H1 (cell line): ENCODE data around the gene NPC1L1. TPM values are rescaled to one million over a fixed set of nuclear protein-coding genes. Genes with fewer than 3 reads are reported as not detected.

Experiments used
- CTCF ChIA-PET: fragments of 300-600 bp; sonication (Branson Sonifier 250); formaldehyde crosslinking; loops from one replicate; lab custom pipeline; 2021; ENCODE audit not compliant: partially characterized antibody; lab: Charles Lee
- POLR2A ChIA-PET: fragments of 300-600 bp; sonication (Branson Sonifier 250); formaldehyde crosslinking; loops from one replicate; lab custom pipeline; 2021; ENCODE audit warnings: inconsistent platforms; ENCODE audit not compliant: partially characterized antibody; lab: Charles Lee
- DNase-seq, 2 experiments: peaks; one replicate each; pipeline versions ENCODE4 v3.0.0 to v3.0.0-alpha.2; 2010 to 2022; ENCODE audit warnings: low spot score in 2 of 2, low read depth in 1 of 2, mixed read lengths in 1 of 2
- FAIRE-seq: peaks from 2 replicates; lab custom pipeline; 2011; peaks lifted over from hg19 to GRCh38; lab: Jason Lieb, UNC
- H2AFZ ChIP-seq: 2 replicates; pipeline ENCODE4 v1.8.1; 2012; ENCODE audit warnings: low read length, inconsistent platforms
- H2AK5ac ChIP-seq: 2 replicates; pipeline ENCODE4 v1.6.1; 2013; ENCODE audit warnings: low read depth, low read length
- H2BK120ac ChIP-seq: replicated peaks from 2 replicates; pipeline ENCODE3; 2013; ENCODE audit warnings: low read depth, low read length, inconsistent platforms
- H2BK12ac ChIP-seq: 2 replicates; pipeline ENCODE4 v1.6.1; 2013; ENCODE audit warnings: low read depth, low read length
- H2BK15ac ChIP-seq: 2 replicates; pipeline ENCODE4 v1.6.1; 2013; ENCODE audit warnings: low read length
- H2BK20ac ChIP-seq: 2 replicates; pipeline ENCODE4 v1.6.1; 2013; ENCODE audit warnings: low read length
- H2BK5ac ChIP-seq: 2 replicates; pipeline ENCODE4 v1.6.1; 2013; ENCODE audit warnings: low read depth, low read length
- H3K14ac ChIP-seq: 2 replicates; pipeline ENCODE4 v1.6.1; 2013; ENCODE audit warnings: inconsistent platforms; ENCODE audit not compliant: insufficient read length
- H3K18ac ChIP-seq: 2 replicates; pipeline ENCODE4 v1.6.1; 2013; ENCODE audit warnings: low read length; ENCODE audit errors: extremely low read depth
- H3K23ac ChIP-seq: 2 replicates; pipeline ENCODE4 v1.6.1; 2013; ENCODE audit warnings: inconsistent platforms; ENCODE audit not compliant: insufficient read length
- H3K23me2 ChIP-seq: 2 replicates; pipeline ENCODE4 v1.6.1; 2013; ENCODE audit warnings: low read depth, low read length
- H3K27ac ChIP-seq: 2 replicates; pipeline ENCODE4 v1.6.1; 2011; ENCODE audit warnings: low read depth, low read length, inconsistent platforms
- H3K27me3 ChIP-seq, 4 experiments: replicated peaks in 1 of 4; 1 replicate in 1 of 4; 2 replicates in 3 of 4; pipeline versions ENCODE4 v1.6.1 to v1.8.1; 2011 to 2013; ENCODE audit warnings: low read length in 3 of 4, mild to moderate bottlenecking in 3 of 4, inconsistent platforms in 2 of 4, mixed read lengths in 2 of 4, moderate library complexity in 1 of 4; ENCODE audit not compliant: control insufficient read depth in 3 of 4, insufficient read depth in 3 of 4; ENCODE audit errors: extremely low read depth in 1 of 4
- H3K36me3 ChIP-seq, 4 experiments: 2 replicates each; pipeline versions ENCODE4 v1.6.1 to v1.8.1; 2011 to 2013; ENCODE audit warnings: mild to moderate bottlenecking in 4 of 4, low read length in 3 of 4, moderate library complexity in 2 of 4, control low read depth in 1 of 4, inconsistent platforms in 1 of 4; ENCODE audit not compliant: insufficient read depth in 4 of 4, control insufficient read depth in 2 of 4
- H3K4ac ChIP-seq: replicated peaks from 2 replicates; pipeline ENCODE3; 2013; ENCODE audit warnings: low read length, low read depth, mixed read lengths, inconsistent platforms; ENCODE audit not compliant: insufficient read length
- H3K4me1 ChIP-seq, 4 experiments: replicated peaks in 1 of 4; 1 replicate in 1 of 4; 2 replicates in 3 of 4; pipeline versions ENCODE4 v1.6.1 to v1.8.1; 2011 to 2013; ENCODE audit warnings: low read length in 3 of 4, inconsistent platforms in 2 of 4, mixed read lengths in 1 of 4; ENCODE audit not compliant: insufficient read depth in 4 of 4, control insufficient read depth in 3 of 4
- H3K4me2 ChIP-seq, 2 experiments: 2 replicates each; pipeline versions ENCODE4 v1.6.1 to v1.8.1; 2011 to 2013; ENCODE audit warnings: low read depth in 2 of 2, low read length in 2 of 2, control low read depth in 1 of 2, inconsistent platforms in 1 of 2, mild to moderate bottlenecking in 1 of 2; ENCODE audit not compliant: insufficient read depth in 1 of 2
- H3K4me3 ChIP-seq, 4 experiments: fragments of 200-600, 300-600 bp in 1 of 4; sonication (generic), shearing (Covaris generic), sonication (Bioruptor Twin) in 1 of 4; 2 replicates each; pipeline versions ENCODE4 v1.5.1 to v1.8.1; 2011 to 2016; ENCODE audit warnings: low read length in 4 of 4, low read depth in 3 of 4, control low read depth in 2 of 4, inconsistent platforms in 2 of 4, mild to moderate bottlenecking in 2 of 4, mixed read lengths in 1 of 4, moderate library complexity in 1 of 4; ENCODE audit not compliant: insufficient read depth in 2 of 4; ENCODE audit errors: extremely low read depth in 1 of 4
- H3K56ac ChIP-seq: replicated peaks from 2 replicates; pipeline ENCODE3; 2013; ENCODE audit warnings: low read depth, mild to moderate bottlenecking, mixed read lengths, low read length, inconsistent platforms; ENCODE audit not compliant: insufficient read length
- H3K79me1 ChIP-seq: 2 replicates; pipeline ENCODE4 v1.6.1; 2013; ENCODE audit warnings: low read depth, low read length, control low read depth
- H3K79me2 ChIP-seq, 2 experiments: 2 replicates each; pipeline versions ENCODE4 v1.6.1 to v1.8.1; 2012 to 2013; ENCODE audit warnings: low read length in 2 of 2, mild to moderate bottlenecking in 2 of 2, inconsistent platforms in 1 of 2; ENCODE audit not compliant: insufficient read depth in 2 of 2, control insufficient read depth in 1 of 2
- H3K9ac ChIP-seq, 4 experiments: replicated peaks in 1 of 4; 1 replicate in 1 of 4; 2 replicates in 3 of 4; pipeline versions ENCODE4 v1.6.1 to v1.8.1; 2011 to 2013; ENCODE audit warnings: low read depth in 3 of 4, low read length in 3 of 4, control low read depth in 2 of 4, mild to moderate bottlenecking in 2 of 4, moderate library complexity in 2 of 4, inconsistent platforms in 1 of 4; ENCODE audit errors: extremely low read depth in 1 of 4
- H3K9me3 ChIP-seq, 2 experiments: 2 replicates each; pipeline versions ENCODE4 v1.6.1 to v1.8.1; 2012 to 2013; ENCODE audit warnings: mild to moderate bottlenecking in 2 of 2, moderate library complexity in 2 of 2, control low read depth in 1 of 2, inconsistent platforms in 1 of 2, low read depth in 1 of 2, low read length in 1 of 2, mixed read lengths in 1 of 2; ENCODE audit not compliant: insufficient read depth in 2 of 2
- H4K20me1 ChIP-seq, 2 experiments: replicated peaks in 1 of 2; 2 replicates each; pipeline versions ENCODE3 to v1.8.1; 2011 to 2013; ENCODE audit warnings: inconsistent platforms in 2 of 2, low read length in 2 of 2, mild to moderate bottlenecking in 1 of 2; ENCODE audit not compliant: insufficient read depth in 2 of 2, control insufficient read depth in 1 of 2
- H4K5ac ChIP-seq: 2 replicates; pipeline ENCODE4 v1.6.1; 2013; ENCODE audit warnings: low read length, low read depth, mixed read lengths, inconsistent platforms; ENCODE audit not compliant: insufficient read length
- H4K8ac ChIP-seq: 2 replicates; pipeline ENCODE4 v1.8.0; 2013; ENCODE audit warnings: mild to moderate bottlenecking, moderate library complexity, low read length, inconsistent platforms; ENCODE audit not compliant: insufficient read depth; ENCODE audit errors: extremely low read depth
- H4K91ac ChIP-seq: replicated peaks from 2 replicates; pipeline ENCODE3; 2013; ENCODE audit warnings: low read length, mixed read lengths, inconsistent platforms; ENCODE audit not compliant: insufficient read length
- E2F6 ChIP-seq: IDR thresholded peaks from 2 replicates; pipeline ENCODE4 v1.6.1; 2012; ENCODE audit warnings: inconsistent platforms
- GTF2F1 ChIP-seq: IDR thresholded peaks from 2 replicates; pipeline ENCODE4 v1.6.1; 2012; ENCODE audit warnings: low read depth, low read length, improper control_type of control experiment, borderline replicate concordance
- MAFK ChIP-seq: IDR thresholded peaks from 2 replicates; pipeline ENCODE4 v1.6.1; 2012; ENCODE audit warnings: low read depth, mild to moderate bottlenecking, improper control_type of control experiment, low read length
- MAX ChIP-seq: IDR thresholded peaks from 2 replicates; pipeline ENCODE4 v1.6.1; 2012; ENCODE audit warnings: inconsistent platforms
- RFX5 ChIP-seq: IDR thresholded peaks from 2 replicates; pipeline ENCODE4 v1.6.1; 2011; ENCODE audit warnings: low read depth, low read length, improper control_type of control experiment, borderline replicate concordance
- SIN3A ChIP-seq, 2 experiments: IDR thresholded peaks in 1 of 2; conservative IDR thresholded peaks in 1 of 2; 2 replicates each; pipeline ENCODE4 v1.6.1; 2011 to 2012; ENCODE audit warnings: low read length in 2 of 2, improper control_type of control experiment in 1 of 2, low read depth in 1 of 2, mild to moderate bottlenecking in 1 of 2
- SP4 ChIP-seq: IDR thresholded peaks from 2 replicates; pipeline ENCODE4 v1.6.1; 2012; ENCODE audit warnings: low read length, inconsistent platforms
- WGBS, 2 experiments: shearing (Covaris generic) in 1 of 2; methylation state at CpG; one replicate each; pipeline versions ENCODE4 v1.1.6 to v1.1.7; 2013 to 2015; ENCODE audit warnings: low lambda C conversion rate in 2 of 2, mixed read lengths in 2 of 2, inconsistent platforms in 1 of 2, low coverage in 1 of 2, missing lambda C conversion rate in 1 of 2; ENCODE audit not compliant: insufficient replicate concordance in 2 of 2, insufficient coverage in 1 of 2, insufficient read length in 1 of 2; ENCODE audit errors: extremely low coverage in 1 of 2, missing lambda C conversion rate in 1 of 2; 5-methylcytosine and 5-hydroxymethylcytosine counted together
- polyA plus RNA-seq, 7 experiments: library from polyadenylated mRNA; depleted of rRNA in 3 of 7; stranded (reverse) in 5 of 7; unstranded in 2 of 7; fragments of >200 nt in 5 of 7; fragments of 200-250 nt in 2 of 7; gene quantifications; 1 replicate in 5 of 7; 2 replicates in 1 of 7; 4 replicates in 1 of 7; pipeline versions ENCODE4 v1.2.1 to v1.2.3, GENCODE V29; 2011 to 2013; ENCODE audit warnings: missing spikeins in 2 of 7, mixed read lengths in 2 of 7
- total RNA-seq: library from RNA; stranded (reverse); fragmentation: NEBNext Ultra II Directional; extraction: Animal tissue kit (Norgen Biotek cat#: 25700); gene quantifications from 2 replicates; pipeline ENCODE4 v1.2.1, GENCODE V29; 2021

Gene NPC1L1
- total and polyA plus RNA-seq, 2 of the 8 experiments (the other 6 are each of a cell fraction or from before 2014, with no cell fraction given): 0.06 to 0.21 TPM

DNA sequence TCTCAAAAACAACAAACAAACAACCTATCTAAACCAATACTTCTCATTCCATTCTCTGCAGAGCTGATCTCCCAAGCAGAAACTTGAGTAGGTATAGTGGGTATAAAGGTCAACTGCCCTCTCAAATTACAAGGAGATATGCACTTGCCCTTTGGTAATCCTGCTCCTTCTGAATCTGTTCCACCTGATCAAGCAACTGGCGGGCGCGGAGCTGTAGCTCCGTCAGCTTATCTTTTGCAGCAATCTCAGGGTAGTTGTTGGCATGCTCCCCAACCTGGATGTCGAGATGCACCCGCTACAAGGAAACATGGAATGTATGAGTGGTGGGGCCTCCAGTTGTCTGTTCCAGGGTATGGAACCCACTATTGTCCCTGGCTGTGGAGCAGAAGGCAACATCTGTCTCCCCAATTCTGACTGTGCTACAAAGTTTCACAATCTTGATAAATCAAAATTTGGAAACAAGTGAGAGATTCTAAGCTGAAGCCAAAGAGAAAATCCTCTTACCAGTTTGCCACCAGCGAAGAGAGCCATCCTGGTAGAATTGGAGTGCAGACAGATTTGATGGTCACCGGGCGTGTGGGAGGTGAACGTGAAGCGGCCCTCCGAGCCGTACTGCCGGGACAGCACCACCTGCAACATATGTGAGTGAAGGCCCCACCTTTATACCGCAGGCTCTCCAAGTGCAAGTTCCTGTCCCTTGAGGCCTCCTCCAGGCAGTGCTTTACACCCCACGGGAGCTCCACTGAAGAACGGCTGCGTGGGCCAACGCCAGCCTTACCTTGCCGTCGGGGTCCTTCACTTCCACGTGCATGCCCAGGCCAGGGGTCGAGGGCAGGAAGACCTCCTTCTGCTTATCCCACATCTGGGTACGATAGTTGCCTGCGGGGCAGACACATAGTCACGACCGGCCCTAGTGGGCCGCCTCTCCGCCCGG is 40.1 kb upstream of the NPC1L1 start:
- Histone ChIP-seq H2BK5ac (0 out of 2 replicates have a peak overlapping the region, but pooled peaks have one; percentile 58), H3K27ac (peak overlapping the region; percentile 65)

More for the DNA sequence above, 40.1 kb upstream of the NPC1L1 start:
- H3K18ac ChIP-seq: peak overlapping the region; percentile 72; the same call in 1 of the 2 replicates
- no peak overlapping the region for H2BK15ac ChIP-seq
- peak overlapping the region; percentile 76 to 99 for H3K4me2 ChIP-seq
- no peak overlapping the region for H3K23ac ChIP-seq
- H3K9me3 ChIP-seq: no peaks in the 10 kb centered on the region
- H3K23me2 ChIP-seq: peaks cover 6% of the 10 kb centered on the region; the same call in 1 of the 2 replicates
- H4K8ac ChIP-seq: peak overlapping the region; percentile 81
- CTCF ChIA-PET: interaction anchor here (0.8 to 1.7 kb wide), 5 partner anchors 9 to 217 kb away, joined by 3 to 6 read pairs (median 3); no protein-coding TSS in a partner anchor
- no peaks in the 10 kb centered on the region for H3K79me1 ChIP-seq
- peaks cover 5 to 15% of the 10 kb centered on the region in 2 experiments; a peak in 3 of 4 replicates for H3K79me2 ChIP-seq
- H3K4me3 ChIP-seq: peak overlapping the region; percentile 74 to 95 (median 76)
- H3K4ac ChIP-seq: peak overlapping the region; percentile 72
- no peak overlapping the region for H2BK20ac ChIP-seq
- peak overlapping the region; percentile 46 for H4K5ac ChIP-seq
- H2AFZ ChIP-seq: no peak overlapping the region
- H3K56ac ChIP-seq: peak overlapping the region; percentile 43
- 52% methylated on average over 29 of the region's 30 CpGs; no CpG with 5 or more reads in 1 of the 2 experiments for WGBS, 2 experiments
- peak overlapping the region; percentile 40; the same call in 1 of the 2 replicates for H2AK5ac ChIP-seq
- peaks cover 0 to 7% (median 1%) of the 10 kb centered on the region in 4 experiments; a peak in 4 of 7 replicates for H3K4me1 ChIP-seq
- H2BK12ac ChIP-seq: no peak overlapping the region
- H2BK120ac ChIP-seq: no peak overlapping the region
- no peak for TF ChIP-seq GTF2F1
- peak; percentile 69 for TF ChIP-seq E2F6
- peak; percentile 86 for TF ChIP-seq MAX
- TF ChIP-seq SP4: no peak
- TF ChIP-seq MAFK: no peak
- TF ChIP-seq SIN3A (conservative IDR thresholded peaks at IDR 0.05 in 1 of 2, IDR thresholded peaks at IDR 0.05 in 1 of 2; ENCODE audit: low read depth in 1 of 2, low read length in 2 of 2): 0 out of 4 replicates have a peak, but pooled peaks of 1 of the 2 experiments have one; percentile 10
- no peak for TF ChIP-seq RFX5
- DNase-seq: no peak
- peaks cover 0 to 4% of the 10 kb centered on the region in 2 experiments for H4K20me1 ChIP-seq
- H4K91ac ChIP-seq: peak overlapping the region; percentile 89
- no peaks in the 10 kb centered on the region for H3K27me3 ChIP-seq
- no peak overlapping the region for H3K14ac ChIP-seq
- POLR2A ChIA-PET: interaction anchor here (1.0 to 4.3 kb wide), 11 partner anchors 10 to 267 kb away, joined by 3 to 49 read pairs (median 8); partner anchors contain the start of genes DDX56, H2AZ2, NUDCD3 and OGDH
- FAIRE-seq: no peak
- H3K36me3 ChIP-seq: peaks cover 9 to 24% (median 12%) of the 10 kb centered on the region in 4 experiments; a peak in 7 of 8 replicates
- H3K9ac ChIP-seq: peak overlapping the region; percentile 70 to 77 (median 75)
